Body of pancreas (tissue), 4 donors: ENCODE results near the gene EPYC. TPM values are rescaled to one million over a fixed set of nuclear protein-coding genes. Genes with fewer than 3 reads are reported as not detected.

Experiments
- ATAC-seq: fragments of 150-250 bp; one replicate; pipeline ENCODE4 v1.9.1; 2016
- DNase-seq, 4 donors: peaks; one replicate each; pipeline ENCODE4 v3.0.0-alpha.2; 2019
- H3K27ac ChIP-seq, 4 donors: fragments of 200-600 bp; sonication (generic); 1 replicate in 3 of 4; 2 replicates in 1 of 4; pipeline versions ENCODE4 v1.5.1 to v1.6.1; 2016 to 2019; ENCODE audit warnings: mild to moderate bottlenecking in 1 of 4, mixed read lengths in 1 of 4, moderate library complexity in 1 of 4
- H3K27me3 ChIP-seq, 2 donors: fragments of 200-600 bp; sonication (generic); one replicate each; pipeline ENCODE4 v1.6.0; 2016; ENCODE audit warnings: mild to moderate bottlenecking in 1 of 2
- H3K36me3 ChIP-seq, 2 donors: fragments of 200-600 bp; sonication (generic); replicated peaks in 1 of 2; 2 replicates each; pipeline ENCODE4 v1.5.1; 2016; ENCODE audit warnings: low read depth in 2 of 2; ENCODE audit not compliant: insufficient read depth in 1 of 2
- H3K4me1 ChIP-seq: fragments of 200-600 bp; sonication (generic); one replicate; pipeline ENCODE4 v1.6.0; 2016
- H3K4me3 ChIP-seq, 2 donors: fragments of 200-600 bp; sonication (generic); 1 replicate in 1 of 2; 2 replicates in 1 of 2; pipeline ENCODE4 v1.5.1; 2016 to 2019
- H3K9me3 ChIP-seq, 3 donors: fragments of 200-600 bp; sonication (generic); 1 replicate in 2 of 3; 2 replicates in 1 of 3; pipeline ENCODE4 v1.5.1; 2016
- CTCF ChIP-seq, 7 experiments: fragments of 450-650 bp in 4 of 7; fragments of 200-600 bp in 3 of 7; sonication (generic) in 3 of 7; IDR thresholded peaks; one replicate each; pipeline ENCODE4 v1.5.1; 2016 to 2019; ENCODE audit warnings: antibody characterized with exemption in 7 of 7
- POLR2A ChIP-seq, 3 donors: fragments of 450-650 bp; IDR thresholded peaks; one replicate each; pipeline ENCODE4 v1.6.1; 2016; ENCODE audit warnings: antibody characterized with exemption in 3 of 3, mild to moderate bottlenecking in 2 of 3
- WGBS, 2 donors: methylation state at CpG; one replicate each; pipeline ENCODE4 v1.1.5; 2017; 5-methylcytosine and 5-hydroxymethylcytosine counted together
- intact Hi-C: fragments of 100-400 bp; cut with DNase I; formaldehyde crosslinking; loops from one replicate; pipeline ENCODE4 v1.15.1; 2023
- total RNA-seq, 2 donors: library from RNA; depleted of rRNA; stranded (reverse); fragments of >200 nt; gene quantifications; one replicate each; pipeline ENCODE4 v1.1.0, GENCODE V29; 2016

The EPYC gene
- total RNA-seq, 2 donors from 2014 or later, result not detected

DNA sequence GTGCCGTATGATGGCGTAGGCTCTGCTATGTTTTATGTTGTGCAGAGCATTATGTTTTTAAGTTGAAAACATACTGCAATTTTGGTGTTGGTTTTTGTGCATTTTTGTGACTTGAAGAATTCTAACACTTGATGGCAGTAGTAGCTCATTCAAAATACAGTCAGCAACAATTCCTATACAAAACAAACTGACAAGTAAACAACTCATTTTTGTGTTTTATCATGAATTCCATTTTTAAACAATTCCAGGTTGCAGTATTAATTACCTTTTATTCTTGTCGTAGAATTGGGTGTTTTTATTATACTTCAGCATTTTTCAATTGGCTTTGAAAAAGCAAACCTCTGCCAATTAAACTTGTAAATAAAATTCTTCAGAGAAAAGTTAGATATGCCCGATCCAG, 45.7 kb downstream of the EPYC start:
- 57 to 67% methylated on average over 4 of the region's 4 CpGs for WGBS, 2 donors
- Histone ChIP-seq H3K4me1 (no peaks in the 10 kb centered on the region), H3K27ac (no peak overlapping the region), H3K9me3 (no peaks in the 10 kb centered on the region), H3K27me3 (no peaks in the 10 kb centered on the region), H3K4me3 (no peak overlapping the region), H3K36me3 (no peaks in the 10 kb centered on the region)
- intact Hi-C loops, result no loop called here
- DNase-seq, result no peak
- ATAC-seq, result no peak
- TF ChIP-seq CTCF (IDR thresholded peaks at IDR 0.05) (peak in 1 of 7 experiments; percentile 2), POLR2A (IDR thresholded peaks at IDR 0.05) (no peak)

DNA sequence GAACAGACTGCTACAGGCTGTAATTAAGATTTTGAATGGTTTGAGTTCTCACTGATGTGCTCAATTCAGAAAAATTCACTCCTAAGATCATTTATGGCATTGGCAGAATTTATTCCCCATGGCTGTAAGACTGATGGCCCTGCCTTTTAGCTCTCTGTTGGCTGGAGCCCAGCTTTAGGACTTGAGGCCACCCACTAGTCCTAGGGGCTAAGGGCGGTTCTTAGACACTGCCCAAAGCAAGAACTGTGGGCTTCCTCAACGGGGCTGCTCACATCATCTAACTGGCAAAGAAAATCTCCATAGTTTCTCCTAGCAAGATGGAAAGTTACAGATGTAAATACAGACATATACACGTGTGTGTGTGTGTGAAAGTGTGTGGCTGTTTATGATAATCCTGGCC, 46.4 kb downstream of the EPYC start:
- Histone ChIP-seq H3K4me3 (no peak overlapping the region), H3K27ac (no peak overlapping the region), H3K9me3 (no peaks in the 10 kb centered on the region), H3K27me3 (no peaks in the 10 kb centered on the region), H3K36me3 (no peaks in the 10 kb centered on the region), H3K4me1 (no peaks in the 10 kb centered on the region)
- 57 to 66% methylated on average over 3 of the region's 3 CpGs for WGBS, 2 donors
- TF ChIP-seq POLR2A (IDR thresholded peaks at IDR 0.05) (no peak), CTCF (IDR thresholded peaks at IDR 0.05) (no peak)
- intact Hi-C loops, result no loop called here
- no peak for DNase-seq
- no peak for ATAC-seq

- no peak within 1 kb of the TSS for H3K27ac ChIP-seq
- no peak for ATAC-seq
- no peaks in the 10 kb centered on the region for H3K27me3 ChIP-seq
- 92 to 93% methylated on average over 18 to 22 of the region's 22 CpGs for WGBS, 2 donors
- no peaks in the 10 kb centered on the region for H3K9me3 ChIP-seq
- H3K36me3 ChIP-seq, result no peaks in the 10 kb centered on the region
- no peak for DNase-seq
- H3K4me1 ChIP-seq, result no peaks in the 10 kb centered on the region
- intact Hi-C loops, result no loop called here
- TF ChIP-seq CTCF (IDR thresholded peaks at IDR 0.05) (no peak), POLR2A (IDR thresholded peaks at IDR 0.05) (no peak)
- no peak within 1 kb of the TSS for H3K4me3 ChIP-seq
These were observed 49.9 kb downstream of the EPYC start, which contains the start of gene CCER1 for GRCh38 chr12:90954921-90955320. TSS of gene CCER1 (minus strand) at chr12:90955176. CDS start at chr12:90954742, 434 bp downstream.

DNA sequence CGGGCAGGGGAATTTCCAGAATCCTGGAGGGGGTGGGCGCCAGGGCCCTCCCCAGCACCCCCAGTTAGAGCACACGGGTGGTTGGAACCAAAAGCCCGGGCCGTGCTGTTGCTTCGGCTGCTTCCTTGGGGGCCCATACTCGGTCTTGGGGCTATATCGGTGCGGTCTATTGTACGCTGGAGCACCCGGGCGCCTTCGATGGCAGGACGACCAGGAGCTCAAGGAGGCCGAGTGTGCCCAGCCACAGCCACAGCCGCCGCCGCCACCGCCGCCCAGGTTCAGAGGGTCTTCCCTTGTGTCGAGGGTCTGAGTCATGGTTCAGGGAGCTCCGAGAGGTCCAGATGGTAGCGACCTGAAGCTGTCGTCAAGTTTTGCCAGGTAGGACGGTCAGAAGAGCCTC, 50.3 kb downstream of the EPYC start:
- no peak for DNase-seq

More for the DNA sequence above, 50.3 kb downstream of the EPYC start:
- TF ChIP-seq POLR2A (IDR thresholded peaks at IDR 0.05) (no peak), CTCF (IDR thresholded peaks at IDR 0.05) (no peak)
- H3K36me3 ChIP-seq, result no peaks in the 10 kb centered on the region
- no peaks in the 10 kb centered on the region for H3K4me1 ChIP-seq
- intact Hi-C loops, result no loop called here
- 91 to 95% methylated on average over 11 to 24 of the region's 25 CpGs for whole genome bisulfite sequencing, 2 donors
- H3K27me3 ChIP-seq, result no peaks in the 10 kb centered on the region
- no peak overlapping the region for H3K4me3 ChIP-seq
- ATAC-seq, result no peak
- H3K27ac ChIP-seq, result no peak overlapping the region
- no peaks in the 10 kb centered on the region for H3K9me3 ChIP-seq
